ELR (cell line): ENCODE measurements around the gene EID1.
"Not testable (repeated sequence)": the region's sequence is repeated elsewhere in the genome, so short reads cannot be mapped to it uniquely, and the experiment has no call there.

Experiments
- DNase-seq: peaks from one replicate; pipeline ENCODE4 v3.0.0-alpha.2; 2015; ENCODE audit warnings: low read depth

Gene EID1

GRCh38 chr15:48910554-48910953 lies 32.6 kb downstream of the EID1 start:
- not testable (repeated sequence) for DNase-seq

- peak; percentile 28 for DNase-seq
Observed at GRCh38 chr15:48913141-48913540, 35.2 kb downstream of the EID1 start.

GRCh38 chr15:48914717-48915116 lies 36.8 kb downstream of the EID1 start:
- no peak for DNase-seq

- no peak for DNase-seq
Observed at GRCh38 chr15:48915861-48916260, 37.9 kb downstream of the EID1 start.

- no peak for DNase-seq
Observed at GRCh38 chr15:48916721-48917120, 38.8 kb downstream of the EID1 start.

- DNase-seq, result no peak
Observed at GRCh38 chr15:48922046-48922445, 44.1 kb downstream of the EID1 start.

- no peak for DNase-seq
Observed at GRCh38 chr15:48924528-48925393, 46.8 kb downstream of the EID1 start.

- peak; percentile 95 for DNase-seq
Observed at GRCh38 chr15:48925714-48926223, 47.8 kb downstream of the EID1 start.

GRCh38 chr15:48928877-48929538 lies 51.1 kb downstream of the EID1 start:
- peak; percentile 39 for DNase-seq

- DNase-seq, result no peak
Observed at GRCh38 chr15:48929661-48930060, 51.7 kb downstream of the EID1 start.
